HepG2 (cell line): ENCODE results near the gene MRPL34. TPM values are rescaled to one million over a fixed set of nuclear protein-coding genes. Genes with fewer than 3 reads are reported as not detected.
A peak's percentile ranks its signal among the peaks of the same experiment; 100 is the strongest.

Source experiments
- CBX5 ChIP-seq: sonication (generic); formaldehyde crosslinking; IDR thresholded peaks from 2 replicates; pipeline ENCODE4 v1.4.0; 2020; ENCODE audit warnings: missing genetic modification reagents, borderline replicate concordance
- HIVEP1 ChIP-seq: sonication (generic); formaldehyde crosslinking; IDR thresholded peaks from 2 replicates; pipeline ENCODE4 v1.4.0; 2020; ENCODE audit warnings: mild to moderate bottlenecking, missing genetic modification reagents
- IKZF5 ChIP-seq: IDR thresholded peaks from 2 replicates; pipeline ENCODE4 v1.6.1; 2018; ENCODE audit warnings: missing genetic modification reagents, mild to moderate bottlenecking, missing compliant biosample characterization
- KDM5B ChIP-seq: sonication (generic); formaldehyde crosslinking; IDR thresholded peaks from 2 replicates; pipeline ENCODE4 v1.4.0; 2020; ENCODE audit warnings: missing genetic modification reagents, mild to moderate bottlenecking, borderline replicate concordance
- NCOA2 ChIP-seq: sonication (generic); formaldehyde crosslinking; IDR thresholded peaks from 2 replicates; pipeline ENCODE4 v1.8.0; 2022; ENCODE audit warnings: inconsistent platforms
- NONO ChIP-seq, 2 experiments: fragments of 450-650 bp in 1 of 2; sonication (generic) in 1 of 2; formaldehyde crosslinking in 1 of 2; IDR thresholded peaks in 1 of 2; conservative IDR thresholded peaks in 1 of 2; 2 replicates each; pipeline versions ENCODE4 v1.6.1 to v1.8.0; 2017 to 2022; ENCODE audit warnings: mild to moderate bottlenecking in 1 of 2, missing genetic modification reagents in 1 of 2, moderate library complexity in 1 of 2
- PHF8 ChIP-seq: sonication (generic); formaldehyde crosslinking; IDR thresholded peaks from 2 replicates; pipeline ENCODE4 v1.5.0; 2020; ENCODE audit warnings: missing genetic modification reagents
- POLR2G ChIP-seq: fragments of 200-400 bp; formaldehyde crosslinking; IDR thresholded peaks from 2 replicates; pipeline ENCODE4 v1.6.1; 2018; ENCODE audit warnings: mild to moderate bottlenecking, low read depth, low read length, moderate library complexity
- RBFOX2 ChIP-seq: fragments of 200-400 bp; formaldehyde crosslinking; IDR thresholded peaks from 2 replicates; pipeline ENCODE4 v1.6.1; 2017; ENCODE audit warnings: low read depth, mild to moderate bottlenecking, low read length
- RFXANK ChIP-seq: IDR thresholded peaks from 2 replicates; pipeline ENCODE4 v1.6.1; 2016
- SRY ChIP-seq: sonication (generic); formaldehyde crosslinking; IDR thresholded peaks from 2 replicates; pipeline ENCODE4 v1.8.0; 2022; ENCODE audit warnings: mild to moderate bottlenecking, missing genetic modification reagents
- ZFP37 ChIP-seq: sonication (generic); formaldehyde crosslinking; IDR thresholded peaks from 2 replicates; pipeline ENCODE4 v1.4.0; 2020; ENCODE audit warnings: missing genetic modification reagents, borderline replicate concordance
- ZFY ChIP-seq: sonication (generic); formaldehyde crosslinking; IDR thresholded peaks from 2 replicates; pipeline ENCODE4 v1.4.0; 2020; ENCODE audit warnings: missing genetic modification reagents
- ZNF772 ChIP-seq: sonication (generic); formaldehyde crosslinking; IDR thresholded peaks from 2 replicates; pipeline ENCODE4 v1.5.0; 2020; ENCODE audit warnings: mild to moderate bottlenecking, missing genetic modification reagents
- ZNF777 ChIP-seq: sonication (generic); formaldehyde crosslinking; IDR thresholded peaks from 2 replicates; pipeline ENCODE4 v1.4.0; 2020; ENCODE audit warnings: missing genetic modification reagents
- polyA plus RNA-seq, 8 experiments: library from polyadenylated mRNA; depleted of rRNA in 3 of 8; stranded (reverse) in 7 of 8; unstranded in 1 of 8; fragments of >200 nt; fragmentation: Illumina TruSeq in 4 of 8; extraction: Trizol in 4 of 8; gene quantifications; 2 replicates each; pipeline versions ENCODE4 v1.2.1 to v1.2.3, GENCODE V29; 2011 to 2016; ENCODE audit warnings: low read depth in 4 of 8, missing spikeins in 1 of 8, mixed read lengths in 1 of 8; ENCODE audit not compliant: insufficient read depth in 1 of 8
- total RNA-seq, 5 experiments: library from RNA; depleted of rRNA; stranded (reverse); fragments of >200 nt; fragmentation: Illumina TruSeq; extraction: Trizol; gene quantifications; 2 replicates each; pipeline ENCODE4 v1.2.3, GENCODE V29; 2016; ENCODE audit warnings: low read depth in 1 of 5
- TF ChIP-seq, protein P1 (sequence below): sonication (generic); formaldehyde crosslinking; IDR thresholded peaks from 2 replicates; pipeline ENCODE4 v1.4.0; 2020; ENCODE audit warnings: missing genetic modification reagents
- TF ChIP-seq, protein P2 (sequence below): sonication (generic); formaldehyde crosslinking; IDR thresholded peaks from 2 replicates; pipeline ENCODE4 v1.4.0; 2020; ENCODE audit warnings: missing genetic modification reagents
- TF ChIP-seq, protein P3 (sequence below): sonication (generic); formaldehyde crosslinking; IDR thresholded peaks from 2 replicates; pipeline ENCODE4 v1.4.0; 2020; ENCODE audit warnings: missing genetic modification reagents, borderline replicate concordance

Gene MRPL34
- total and polyA plus RNA-seq, 2 of the 13 experiments (the other 11 are each of a cell fraction or from before 2014, with no cell fraction given) = 74.0 to 77.3 TPM

- TF ChIP-seq, protein P1, sequence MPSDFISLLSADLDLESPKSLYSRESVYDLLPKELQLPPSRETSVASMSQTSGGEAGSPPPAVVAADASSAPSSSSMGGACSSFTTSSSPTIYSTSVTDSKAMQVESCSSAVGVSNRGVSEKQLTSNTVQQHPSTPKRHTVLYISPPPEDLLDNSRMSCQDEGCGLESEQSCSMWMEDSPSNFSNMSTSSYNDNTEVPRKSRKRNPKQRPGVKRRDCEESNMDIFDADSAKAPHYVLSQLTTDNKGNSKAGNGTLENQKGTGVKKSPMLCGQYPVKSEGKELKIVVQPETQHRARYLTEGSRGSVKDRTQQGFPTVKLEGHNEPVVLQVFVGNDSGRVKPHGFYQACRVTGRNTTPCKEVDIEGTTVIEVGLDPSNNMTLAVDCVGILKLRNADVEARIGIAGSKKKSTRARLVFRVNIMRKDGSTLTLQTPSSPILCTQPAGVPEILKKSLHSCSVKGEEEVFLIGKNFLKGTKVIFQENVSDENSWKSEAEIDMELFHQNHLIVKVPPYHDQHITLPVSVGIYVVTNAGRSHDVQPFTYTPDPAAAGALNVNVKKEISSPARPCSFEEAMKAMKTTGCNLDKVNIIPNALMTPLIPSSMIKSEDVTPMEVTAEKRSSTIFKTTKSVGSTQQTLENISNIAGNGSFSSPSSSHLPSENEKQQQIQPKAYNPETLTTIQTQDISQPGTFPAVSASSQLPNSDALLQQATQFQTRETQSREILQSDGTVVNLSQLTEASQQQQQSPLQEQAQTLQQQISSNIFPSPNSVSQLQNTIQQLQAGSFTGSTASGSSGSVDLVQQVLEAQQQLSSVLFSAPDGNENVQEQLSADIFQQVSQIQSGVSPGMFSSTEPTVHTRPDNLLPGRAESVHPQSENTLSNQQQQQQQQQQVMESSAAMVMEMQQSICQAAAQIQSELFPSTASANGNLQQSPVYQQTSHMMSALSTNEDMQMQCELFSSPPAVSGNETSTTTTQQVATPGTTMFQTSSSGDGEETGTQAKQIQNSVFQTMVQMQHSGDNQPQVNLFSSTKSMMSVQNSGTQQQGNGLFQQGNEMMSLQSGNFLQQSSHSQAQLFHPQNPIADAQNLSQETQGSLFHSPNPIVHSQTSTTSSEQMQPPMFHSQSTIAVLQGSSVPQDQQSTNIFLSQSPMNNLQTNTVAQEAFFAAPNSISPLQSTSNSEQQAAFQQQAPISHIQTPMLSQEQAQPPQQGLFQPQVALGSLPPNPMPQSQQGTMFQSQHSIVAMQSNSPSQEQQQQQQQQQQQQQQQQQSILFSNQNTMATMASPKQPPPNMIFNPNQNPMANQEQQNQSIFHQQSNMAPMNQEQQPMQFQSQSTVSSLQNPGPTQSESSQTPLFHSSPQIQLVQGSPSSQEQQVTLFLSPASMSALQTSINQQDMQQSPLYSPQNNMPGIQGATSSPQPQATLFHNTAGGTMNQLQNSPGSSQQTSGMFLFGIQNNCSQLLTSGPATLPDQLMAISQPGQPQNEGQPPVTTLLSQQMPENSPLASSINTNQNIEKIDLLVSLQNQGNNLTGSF (CRISPR knock-in tag) = peak; percentile 65; the same call in 1 of the 2 replicates
- TF ChIP-seq SRY (CRISPR knock-in tag) (0 out of 2 replicates have a peak, but pooled peaks have one; percentile 7), KDM5B (CRISPR knock-in tag) (peak; percentile 69; the same call in 1 of the 2 replicates), ZNF777 (CRISPR knock-in tag) (no peak), IKZF5 (CRISPR knock-in tag) (peak; percentile 70; the same call in 1 of the 2 replicates), PHF8 (CRISPR knock-in tag) (peak; percentile 16), NONO (IDR thresholded peaks at IDR 0.05) (no peak), NONO (CRISPR knock-in tag; conservative IDR thresholded peaks at IDR 0.05) (peak; percentile 71), RFXANK (CRISPR knock-in tag) (no peak), POLR2G (0 out of 2 replicates have a peak, but pooled peaks have one; percentile 33), CBX5 (CRISPR knock-in tag) (no peak), RBFOX2 (peak; percentile 49; the same call in 1 of the 2 replicates), ZFP37 (CRISPR knock-in tag) (peak; percentile 81; the same call in 1 of the 2 replicates), ZNF772 (CRISPR knock-in tag) (peak; percentile 53), HIVEP1 (CRISPR knock-in tag) (peak; percentile 53; the same call in 1 of the 2 replicates), NCOA2 (CRISPR knock-in tag) (peak; percentile 44), ZFY (peak; percentile 35; the same call in 1 of the 2 replicates)
- TF ChIP-seq, protein P2, sequence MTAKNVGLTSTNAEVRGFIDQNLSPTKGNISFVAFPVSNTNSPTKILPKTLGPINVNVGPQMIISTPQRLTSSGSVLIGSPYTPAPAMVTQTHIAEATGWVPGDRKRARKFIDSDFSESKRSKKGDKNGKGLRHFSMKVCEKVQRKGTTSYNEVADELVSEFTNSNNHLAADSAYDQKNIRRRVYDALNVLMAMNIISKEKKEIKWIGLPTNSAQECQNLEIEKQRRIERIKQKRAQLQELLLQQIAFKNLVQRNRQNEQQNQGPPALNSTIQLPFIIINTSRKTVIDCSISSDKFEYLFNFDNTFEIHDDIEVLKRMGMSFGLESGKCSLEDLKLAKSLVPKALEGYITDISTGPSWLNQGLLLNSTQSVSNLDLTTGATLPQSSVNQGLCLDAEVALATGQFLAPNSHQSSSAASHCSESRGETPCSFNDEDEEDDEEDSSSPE (CRISPR knock-in tag) = peak; percentile 71
- TF ChIP-seq, protein P3, sequence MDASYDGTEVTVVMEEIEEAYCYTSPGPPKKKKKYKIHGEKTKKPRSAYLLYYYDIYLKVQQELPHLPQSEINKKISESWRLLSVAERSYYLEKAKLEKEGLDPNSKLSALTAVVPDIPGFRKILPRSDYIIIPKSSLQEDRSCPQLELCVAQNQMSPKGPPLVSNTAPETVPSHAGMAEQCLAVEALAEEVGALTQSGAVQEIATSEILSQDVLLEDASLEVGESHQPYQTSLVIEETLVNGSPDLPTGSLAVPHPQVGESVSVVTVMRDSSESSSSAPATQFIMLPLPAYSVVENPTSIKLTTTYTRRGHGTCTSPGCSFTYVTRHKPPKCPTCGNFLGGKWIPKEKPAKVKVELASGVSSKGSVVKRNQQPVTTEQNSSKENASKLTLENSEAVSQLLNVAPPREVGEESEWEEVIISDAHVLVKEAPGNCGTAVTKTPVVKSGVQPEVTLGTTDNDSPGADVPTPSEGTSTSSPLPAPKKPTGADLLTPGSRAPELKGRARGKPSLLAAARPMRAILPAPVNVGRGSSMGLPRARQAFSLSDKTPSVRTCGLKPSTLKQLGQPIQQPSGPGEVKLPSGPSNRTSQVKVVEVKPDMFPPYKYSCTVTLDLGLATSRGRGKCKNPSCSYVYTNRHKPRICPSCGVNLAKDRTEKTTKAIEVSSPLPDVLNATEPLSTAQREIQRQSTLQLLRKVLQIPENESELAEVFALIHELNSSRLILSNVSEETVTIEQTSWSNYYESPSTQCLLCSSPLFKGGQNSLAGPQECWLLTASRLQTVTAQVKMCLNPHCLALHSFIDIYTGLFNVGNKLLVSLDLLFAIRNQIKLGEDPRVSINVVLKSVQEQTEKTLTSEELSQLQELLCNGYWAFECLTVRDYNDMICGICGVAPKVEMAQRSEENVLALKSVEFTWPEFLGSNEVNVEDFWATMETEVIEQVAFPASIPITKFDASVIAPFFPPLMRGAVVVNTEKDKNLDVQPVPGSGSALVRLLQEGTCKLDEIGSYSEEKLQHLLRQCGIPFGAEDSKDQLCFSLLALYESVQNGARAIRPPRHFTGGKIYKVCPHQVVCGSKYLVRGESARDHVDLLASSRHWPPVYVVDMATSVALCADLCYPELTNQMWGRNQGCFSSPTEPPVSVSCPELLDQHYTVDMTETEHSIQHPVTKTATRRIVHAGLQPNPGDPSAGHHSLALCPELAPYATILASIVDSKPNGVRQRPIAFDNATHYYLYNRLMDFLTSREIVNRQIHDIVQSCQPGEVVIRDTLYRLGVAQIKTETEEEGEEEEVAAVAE (CRISPR knock-in tag) = peak; percentile 21; the same call in 1 of the 2 replicates
Observed at GRCh38 chr19:17340871-17341357, 35.2 kb downstream of the MRPL34 start (continued).
